Testis (tissue), 2 donors: ENCODE measurements around the gene PKDREJ.

Experiments
- POLR2A ChIP-seq: fragments of 450-650 bp; IDR thresholded peaks from one replicate; pipeline ENCODE4 v1.6.1; 2017; ENCODE audit warnings: antibody characterized with exemption, mild to moderate bottlenecking, moderate library complexity
- TF ChIP-seq, protein P1 (sequence below), 3 experiments: fragments of 450-650 bp in 2 of 3; fragments of 200-600 bp in 1 of 3; sonication (generic) in 1 of 3; IDR thresholded peaks; one replicate each; pipeline ENCODE4 v1.5.1; 2016 to 2019; ENCODE audit warnings: antibody characterized with exemption in 3 of 3, mild to moderate bottlenecking in 2 of 3, moderate library complexity in 1 of 3

DNA sequence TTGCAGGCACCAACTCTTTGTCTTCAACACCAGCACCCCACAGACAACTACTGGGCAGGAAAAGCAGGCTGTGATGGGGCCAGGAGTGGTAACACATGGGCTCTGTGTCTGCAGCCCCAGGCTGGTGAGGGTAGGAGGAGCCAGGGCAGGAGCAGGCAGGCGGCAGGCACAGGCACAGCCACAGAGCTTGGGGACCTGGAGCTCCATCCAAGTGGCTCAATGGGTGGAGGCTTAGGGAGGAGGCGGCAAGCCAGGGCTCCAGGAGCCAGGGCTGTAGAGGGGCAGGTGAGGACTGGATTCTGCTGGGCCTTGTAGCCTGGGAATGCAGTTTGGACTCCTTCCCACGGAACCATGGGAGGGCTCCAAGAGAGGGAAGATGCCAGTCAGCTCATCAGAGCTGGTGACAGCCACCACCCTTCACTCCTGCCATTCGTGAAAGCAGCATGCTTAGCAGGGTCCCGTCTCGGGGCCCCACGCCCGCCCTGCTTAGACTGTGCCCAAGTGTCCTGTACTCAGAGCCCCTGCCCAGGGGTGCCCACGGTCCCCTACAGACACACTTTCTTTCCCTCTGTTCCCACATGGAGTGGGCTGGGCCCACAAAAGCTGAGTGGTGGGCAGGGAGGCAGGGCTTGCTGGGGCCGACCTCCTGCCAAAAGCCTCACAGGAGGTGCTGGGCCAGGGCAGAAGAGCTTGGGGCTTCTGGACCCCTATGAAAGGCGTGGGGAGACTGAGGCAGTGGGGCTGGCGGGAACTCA is 17.1 kb upstream of the PKDREJ start:
- TF ChIP-seq POLR2A = no peak
- TF ChIP-seq, protein P1, sequence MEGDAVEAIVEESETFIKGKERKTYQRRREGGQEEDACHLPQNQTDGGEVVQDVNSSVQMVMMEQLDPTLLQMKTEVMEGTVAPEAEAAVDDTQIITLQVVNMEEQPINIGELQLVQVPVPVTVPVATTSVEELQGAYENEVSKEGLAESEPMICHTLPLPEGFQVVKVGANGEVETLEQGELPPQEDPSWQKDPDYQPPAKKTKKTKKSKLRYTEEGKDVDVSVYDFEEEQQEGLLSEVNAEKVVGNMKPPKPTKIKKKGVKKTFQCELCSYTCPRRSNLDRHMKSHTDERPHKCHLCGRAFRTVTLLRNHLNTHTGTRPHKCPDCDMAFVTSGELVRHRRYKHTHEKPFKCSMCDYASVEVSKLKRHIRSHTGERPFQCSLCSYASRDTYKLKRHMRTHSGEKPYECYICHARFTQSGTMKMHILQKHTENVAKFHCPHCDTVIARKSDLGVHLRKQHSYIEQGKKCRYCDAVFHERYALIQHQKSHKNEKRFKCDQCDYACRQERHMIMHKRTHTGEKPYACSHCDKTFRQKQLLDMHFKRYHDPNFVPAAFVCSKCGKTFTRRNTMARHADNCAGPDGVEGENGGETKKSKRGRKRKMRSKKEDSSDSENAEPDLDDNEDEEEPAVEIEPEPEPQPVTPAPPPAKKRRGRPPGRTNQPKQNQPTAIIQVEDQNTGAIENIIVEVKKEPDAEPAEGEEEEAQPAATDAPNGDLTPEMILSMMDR (IDR thresholded peaks at IDR 0.05) = no peak
